ENCODE data around the gene CPPED1. TPM values are rescaled to one million over a fixed set of nuclear protein-coding genes. Genes with fewer than 3 reads are reported as not detected.

The CPPED1 gene
- total and polyA plus RNA-seq, 8 donors, result 9.1 to 33.3 (median 9.8) TPM

DNA sequence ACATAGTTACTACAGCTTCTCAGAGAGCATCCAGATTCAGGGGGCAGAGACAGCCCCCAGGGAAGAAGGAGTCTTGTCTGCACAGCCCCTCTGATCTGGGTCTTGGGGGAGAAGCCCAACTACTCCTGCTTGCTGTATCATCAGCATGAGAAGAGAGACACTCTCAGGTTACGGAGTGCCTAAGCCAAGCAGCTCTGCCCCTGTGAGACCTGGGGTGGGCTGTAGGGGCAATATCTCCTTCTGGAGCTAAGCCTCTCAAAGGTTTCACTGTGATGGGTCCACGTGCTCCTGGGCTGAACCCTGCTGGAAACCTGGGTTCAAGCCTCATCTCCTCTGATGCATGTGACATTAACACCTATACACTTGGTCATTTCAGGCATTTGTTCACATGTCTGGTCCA is 123.2 kb downstream of the CPPED1 start:
- Histone ChIP-seq H3K4me1 (no peaks in the 10 kb centered on the region), H3K27me3 (no peaks in the 10 kb centered on the region), H3K4me3 (no peak overlapping the region), H3K27ac (no peak overlapping the region), H3K9me3 (peaks cover 0 to 4% of the 10 kb centered on the region in 2 donors), H3K36me3 (no peaks in the 10 kb centered on the region)
- intact Hi-C loops (cut with DNase I), result no loop called here
- DNase-seq, result no peak
- ATAC-seq, result no peak
- TF ChIP-seq, protein P1, sequence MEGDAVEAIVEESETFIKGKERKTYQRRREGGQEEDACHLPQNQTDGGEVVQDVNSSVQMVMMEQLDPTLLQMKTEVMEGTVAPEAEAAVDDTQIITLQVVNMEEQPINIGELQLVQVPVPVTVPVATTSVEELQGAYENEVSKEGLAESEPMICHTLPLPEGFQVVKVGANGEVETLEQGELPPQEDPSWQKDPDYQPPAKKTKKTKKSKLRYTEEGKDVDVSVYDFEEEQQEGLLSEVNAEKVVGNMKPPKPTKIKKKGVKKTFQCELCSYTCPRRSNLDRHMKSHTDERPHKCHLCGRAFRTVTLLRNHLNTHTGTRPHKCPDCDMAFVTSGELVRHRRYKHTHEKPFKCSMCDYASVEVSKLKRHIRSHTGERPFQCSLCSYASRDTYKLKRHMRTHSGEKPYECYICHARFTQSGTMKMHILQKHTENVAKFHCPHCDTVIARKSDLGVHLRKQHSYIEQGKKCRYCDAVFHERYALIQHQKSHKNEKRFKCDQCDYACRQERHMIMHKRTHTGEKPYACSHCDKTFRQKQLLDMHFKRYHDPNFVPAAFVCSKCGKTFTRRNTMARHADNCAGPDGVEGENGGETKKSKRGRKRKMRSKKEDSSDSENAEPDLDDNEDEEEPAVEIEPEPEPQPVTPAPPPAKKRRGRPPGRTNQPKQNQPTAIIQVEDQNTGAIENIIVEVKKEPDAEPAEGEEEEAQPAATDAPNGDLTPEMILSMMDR (IDR thresholded peaks at IDR 0.05), result no peak

DNA sequence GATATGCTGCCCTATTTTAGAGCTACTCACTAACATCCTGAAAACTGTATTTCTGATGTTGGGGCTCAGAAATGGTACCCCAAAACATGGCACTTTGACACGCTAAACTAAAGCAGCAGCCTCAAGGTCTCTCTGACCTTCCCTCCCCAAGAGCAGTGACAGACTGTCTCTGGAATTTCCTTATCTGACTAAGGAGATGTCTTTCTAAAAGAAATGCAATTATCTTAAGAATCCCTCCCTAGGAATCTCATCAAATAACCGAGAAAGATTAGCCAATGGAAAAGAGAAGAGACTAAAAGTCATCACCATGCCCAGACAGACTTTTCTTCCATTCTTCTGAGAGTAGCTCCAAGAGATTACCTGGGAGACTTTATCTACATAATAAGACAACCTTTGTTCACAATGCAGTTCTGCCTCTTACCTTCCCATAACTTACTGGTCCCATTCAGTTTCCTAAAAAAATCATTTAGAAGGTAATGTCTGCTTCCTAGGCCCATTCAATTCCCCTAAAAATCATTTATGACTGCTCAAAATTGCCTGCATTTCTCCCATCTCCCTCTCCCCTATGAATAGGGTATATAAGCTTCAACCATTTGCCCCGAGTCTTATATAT is 123.9 kb downstream of the CPPED1 start:
- Histone ChIP-seq H3K36me3 (no peaks in the 10 kb centered on the region), H3K27ac (no peak overlapping the region), H3K4me1 (no peaks in the 10 kb centered on the region), H3K9me3 (peaks cover 0 to 4% of the 10 kb centered on the region in 2 donors), H3K4me3 (no peak overlapping the region), H3K27me3 (no peaks in the 10 kb centered on the region)
- ATAC-seq (no peak), DNase-seq (no peak)
- TF ChIP-seq, protein P1 (IDR thresholded peaks at IDR 0.05), result no peak
- intact Hi-C loops (cut with DNase I), result no loop called here

DNA sequence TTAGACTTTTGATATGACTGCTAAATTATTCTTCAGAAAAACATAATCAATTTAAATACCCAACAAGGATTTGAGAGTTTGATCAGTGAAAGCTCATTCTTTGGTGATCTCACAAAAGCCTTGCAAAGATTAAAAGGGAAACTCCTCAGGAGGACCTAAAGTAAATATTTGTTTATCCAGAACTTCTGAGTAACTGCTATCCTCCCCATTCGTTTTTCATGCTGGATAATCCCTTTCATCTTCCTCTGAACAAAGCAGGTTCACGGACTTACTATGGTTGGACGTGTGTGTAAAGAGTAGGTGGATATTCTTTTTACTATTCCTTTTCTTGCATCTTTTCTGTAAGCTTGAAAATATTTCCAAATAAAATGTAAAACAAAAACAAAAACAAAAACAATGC is 124.7 kb downstream of the CPPED1 start:
- Histone ChIP-seq H3K36me3 (no peaks in the 10 kb centered on the region), H3K27ac (no peak overlapping the region), H3K27me3 (no peaks in the 10 kb centered on the region), H3K9me3 (peaks cover 0 to 4% of the 10 kb centered on the region in 2 donors), H3K4me3 (no peak overlapping the region), H3K4me1 (no peaks in the 10 kb centered on the region)
- DNase-seq (no peak), ATAC-seq (no peak)
- TF ChIP-seq, protein P1 (IDR thresholded peaks at IDR 0.05), result no peak
- intact Hi-C loops (cut with DNase I), result no loop called here

DNA sequence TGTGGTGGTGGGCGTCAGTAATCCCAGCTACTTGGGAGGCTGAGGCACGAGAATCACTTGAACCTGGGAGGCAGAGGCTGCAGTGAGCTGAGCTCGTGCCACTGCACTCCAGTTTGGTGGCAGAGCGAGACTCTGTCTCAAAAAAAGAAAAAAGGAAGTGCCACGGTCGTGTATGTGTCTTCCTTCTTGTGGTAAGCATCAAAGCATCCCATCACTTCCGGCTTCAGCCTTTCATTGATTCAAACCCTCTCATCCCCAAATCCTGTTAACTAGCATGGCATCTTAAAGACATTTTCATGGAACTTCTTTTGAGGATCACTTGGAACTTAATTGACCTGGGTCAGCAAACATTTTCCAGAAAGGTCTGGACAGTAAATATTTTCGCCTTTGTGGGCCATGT is 126.2 kb downstream of the CPPED1 start:
- intact Hi-C loops (cut with DNase I), result no loop called here
- no peak for ATAC-seq
- TF ChIP-seq, protein P1 (IDR thresholded peaks at IDR 0.05), result no peak
- Histone ChIP-seq H3K4me3 (no peak overlapping the region), H3K4me1 (no peaks in the 10 kb centered on the region), H3K9me3 (peaks cover 0 to 4% of the 10 kb centered on the region in 2 donors), H3K36me3 (no peaks in the 10 kb centered on the region), H3K27ac (no peak overlapping the region), H3K27me3 (no peaks in the 10 kb centered on the region)
- no peak for DNase-seq

DNA sequence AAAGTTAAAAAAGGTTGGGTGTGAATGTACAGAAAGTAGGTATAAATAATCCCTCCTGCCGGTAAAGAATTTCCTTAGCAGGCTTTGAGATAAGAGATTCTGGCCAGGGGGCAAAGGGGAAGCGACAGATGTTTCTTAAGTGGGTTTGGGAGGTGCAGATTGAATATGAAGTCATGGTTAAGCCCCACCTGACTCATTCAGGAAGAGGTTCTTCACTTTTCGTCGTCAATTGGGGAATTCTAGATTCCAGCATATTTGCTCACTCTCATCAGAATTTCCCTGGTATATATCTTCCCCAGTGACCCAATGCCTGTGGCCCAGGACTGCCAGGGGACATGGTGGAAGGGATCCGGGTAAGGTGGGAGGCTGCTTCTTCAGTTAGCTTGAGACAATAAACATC is 127.8 kb downstream of the CPPED1 start:
- no peak overlapping the region for H3K27ac ChIP-seq
- H3K9me3 ChIP-seq, result peaks cover 0 to 4% of the 10 kb centered on the region in 2 donors
- ATAC-seq, result no peak
- DNase-seq, result no peak
- TF ChIP-seq, protein P1 (IDR thresholded peaks at IDR 0.05), result no peak
- no peaks in the 10 kb centered on the region for H3K27me3 ChIP-seq
- H3K4me1 ChIP-seq, result no peaks in the 10 kb centered on the region
- no peak overlapping the region for H3K4me3 ChIP-seq
- intact Hi-C loops (cut with DNase I), result no loop called here
- no peaks in the 10 kb centered on the region for H3K36me3 ChIP-seq
